ENCODE results near the gene CEP89.

GRCh38 chr19:32828643-32829344 is 143.0 kb downstream of the CEP89 start:
- TF ChIP-seq CTCF (IDR thresholded peaks at IDR 0.05) (no peak), POLR2A (IDR thresholded peaks at IDR 0.05) (no peak)
